Epithelial cell of proximal tubule (primary cell): Measurements from ENCODE around the gene OSBPL5. TPM values are rescaled to one million over a fixed set of nuclear protein-coding genes. Genes with fewer than 3 reads are reported as not detected.
"Not testable (repeated sequence)": the region's sequence is repeated elsewhere in the genome, so short reads cannot be mapped to it uniquely, and the experiment has no call there.

Source experiments
- DNase-seq: peaks from one replicate; pipeline ENCODE4 v3.0.0-alpha.2; 2011; ENCODE audit warnings: low read depth
- H3K4me3 ChIP-seq: 2 replicates; pipeline ENCODE4 v1.5.1; 2011; ENCODE audit warnings: low read depth, mild to moderate bottlenecking, low read length
- CTCF ChIP-seq: conservative IDR thresholded peaks from 2 replicates; pipeline ENCODE4 v1.5.1; 2012; ENCODE audit warnings: low read depth, mild to moderate bottlenecking, low read length
- total RNA-seq: library from RNA; depleted of rRNA; stranded (reverse); fragments of >200 nt; gene quantifications from 2 replicates; pipeline ENCODE4 v1.2.3, GENCODE V29; 2015

Gene OSBPL5
- total RNA-seq, 1 donor from 2014 or later = 25.3 TPM

- no peak overlapping the region for H3K4me3 ChIP-seq
- TF ChIP-seq CTCF = no peak
- peak; percentile 75 for DNase-seq
Measured at GRCh38 chr11:3073029-3073435, 92.1 kb downstream of the OSBPL5 start.

- no peak overlapping the region for H3K4me3 ChIP-seq
- DNase-seq = no peak
- TF ChIP-seq CTCF = no peak
Measured at GRCh38 chr11:3069425-3069824, 95.7 kb downstream of the OSBPL5 start.

GRCh38 chr11:3066308-3066707, 98.8 kb downstream of the OSBPL5 start:
- DNase-seq, H3K4me3 ChIP-seq: not testable (repeated sequence)

- H3K4me3 ChIP-seq, DNase-seq: not testable (repeated sequence)
Measured at GRCh38 chr11:3064709-3065108, 100.4 kb downstream of the OSBPL5 start.

GRCh38 chr11:3063876-3064275, 101.2 kb downstream of the OSBPL5 start:
- H3K4me3 ChIP-seq, DNase-seq: not testable (repeated sequence)

- DNase-seq, H3K4me3 ChIP-seq: not testable (repeated sequence)
Measured at GRCh38 chr11:3063432-3063831, 101.7 kb downstream of the OSBPL5 start.

- no peak for DNase-seq
- H3K4me3 ChIP-seq = no peak overlapping the region
- TF ChIP-seq CTCF = no peak
Measured at GRCh38 chr11:3060436-3061025, 104.6 kb downstream of the OSBPL5 start.

- no peak overlapping the region for H3K4me3 ChIP-seq
- no peak for TF ChIP-seq CTCF
- no peak for DNase-seq
Measured at GRCh38 chr11:3058753-3059664, 106.1 kb downstream of the OSBPL5 start.

GRCh38 chr11:3057069-3057963, 107.8 kb downstream of the OSBPL5 start, which contains the start of gene CARS1:
TSS of gene CARS1 (minus strand) at chr11:3057423. CDS start at chr11:3057367, 56 bp downstream.
- TF ChIP-seq CTCF = no peak
- DNase-seq = peak; percentile 42
- H3K4me3 ChIP-seq = peak within 1 kb of the TSS; percentile 99
